Vagina (tissue), 2 donors: ENCODE data around the gene TUBB4A.
"Not testable (repeated sequence)": the region's sequence is repeated elsewhere in the genome, so short reads cannot be mapped to it uniquely, and the experiment has no call there.

Experiments
- CTCF ChIP-seq, 3 experiments: fragments of 450-650 bp in 2 of 3; fragments of 200-600 bp in 1 of 3; sonication (generic) in 1 of 3; IDR thresholded peaks; one replicate each; pipeline ENCODE4 v1.5.1; 2017 to 2019; ENCODE audit warnings: antibody characterized with exemption in 3 of 3, mild to moderate bottlenecking in 2 of 3, moderate library complexity in 2 of 3
- POLR2A ChIP-seq, 2 donors: fragments of 450-650 bp; IDR thresholded peaks; one replicate each; pipeline ENCODE4 v1.6.1; 2017; ENCODE audit warnings: antibody characterized with exemption in 2 of 2, mild to moderate bottlenecking in 2 of 2, moderate library complexity in 2 of 2
- POLR2AphosphoS5 ChIP-seq, 2 donors: sonication (generic); formaldehyde crosslinking; IDR thresholded peaks; one replicate each; pipeline ENCODE4 v1.9.0; 2017; ENCODE audit warnings: antibody characterized with exemption in 2 of 2, mild to moderate bottlenecking in 2 of 2, low read depth in 1 of 2; ENCODE audit not compliant: insufficient read depth in 1 of 2

- TF ChIP-seq POLR2A (IDR thresholded peaks at IDR 0.05); CTCF (IDR thresholded peaks at IDR 0.05); POLR2AphosphoS5 (IDR thresholded peaks at IDR 0.05; ENCODE audit: insufficient read depth in 1 of 2, low read depth in 1 of 2): not testable (repeated sequence)
Observed at GRCh38 chr19:6508028-6508771, 6.1 kb upstream of the TUBB4A start.
